ENCODE measurements around the gene CACNA1D.

The CACNA1D gene

DNA sequence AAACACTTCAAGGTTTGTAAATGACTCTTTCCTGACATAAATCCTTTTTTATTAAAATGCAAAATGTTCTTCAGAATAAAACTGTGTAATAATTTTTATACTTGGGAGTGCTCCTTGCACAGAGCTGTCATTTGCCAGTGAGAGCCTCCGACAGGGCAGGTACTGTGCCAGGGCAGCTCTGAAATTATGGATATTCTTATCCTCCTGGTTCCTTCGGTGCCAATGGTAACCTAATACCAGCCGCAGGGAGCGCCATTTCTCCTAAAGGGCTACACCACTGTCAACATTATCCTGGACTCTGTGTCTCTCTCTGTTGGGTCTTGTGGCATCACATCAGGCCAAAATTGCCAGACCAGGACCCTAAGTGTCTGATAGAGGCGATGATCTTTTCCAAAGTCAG is 318.8 kb downstream of the CACNA1D start:
- no peak for DNase-seq

DNA sequence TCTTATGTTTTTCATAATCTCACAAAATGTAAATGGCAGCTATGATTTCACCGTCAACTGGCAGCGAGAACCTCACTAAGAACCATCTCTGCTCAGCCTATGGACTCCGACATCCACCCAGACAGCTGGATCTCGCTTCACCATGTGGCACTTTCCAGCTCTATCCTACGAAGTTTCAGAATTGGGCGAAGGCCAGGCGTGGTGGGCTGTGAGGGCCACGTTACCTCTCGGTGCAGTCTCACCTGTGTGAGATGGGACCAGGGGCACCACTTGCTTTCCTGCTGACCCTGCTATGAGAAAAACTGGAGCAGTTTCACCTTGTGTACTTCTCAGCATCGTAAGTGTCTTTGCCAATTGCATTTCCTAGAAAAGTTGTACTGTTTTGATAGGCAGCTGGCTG is 319.5 kb downstream of the CACNA1D start:
- no peak for DNase-seq

DNA sequence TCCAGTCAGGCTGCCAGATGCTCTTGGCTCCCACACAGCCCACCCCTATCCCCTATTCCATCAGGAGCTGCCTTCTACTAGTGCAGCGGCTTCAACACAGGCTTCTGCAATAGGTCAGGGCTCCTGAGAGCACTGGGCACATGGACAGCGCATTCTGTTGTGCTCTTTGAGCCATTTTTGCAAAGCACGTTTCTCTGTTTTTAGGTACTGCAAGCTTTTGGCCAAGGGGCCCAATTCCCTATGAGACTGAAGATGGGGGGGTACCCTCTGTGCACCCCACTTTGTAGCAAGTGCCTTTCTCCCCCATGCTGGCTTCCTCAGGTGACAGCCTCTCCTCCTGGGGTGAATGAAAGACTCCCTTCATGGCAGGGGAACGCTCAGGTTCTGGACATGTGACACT is 320.7 kb downstream of the CACNA1D start:
- no peak for DNase-seq

DNA sequence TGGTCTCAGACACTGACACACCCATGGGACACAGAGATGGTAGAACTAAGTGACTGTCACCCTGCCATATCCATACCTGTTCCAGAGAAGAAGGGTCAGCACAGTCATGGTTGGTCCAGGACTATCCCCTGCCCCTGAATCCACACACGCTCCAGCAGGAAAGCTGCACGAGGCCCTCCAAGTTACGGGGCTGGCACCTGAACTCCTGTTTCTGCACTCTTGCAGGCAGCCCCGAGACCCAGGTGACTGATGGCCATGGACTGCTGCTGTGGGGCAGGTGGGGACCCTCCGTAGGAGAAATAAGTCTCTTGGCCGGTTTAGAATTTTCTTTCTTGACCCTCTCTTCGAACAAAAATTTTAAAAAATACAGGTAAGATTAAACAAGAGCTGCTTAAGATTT is 321.2 kb downstream of the CACNA1D start:
- DNase-seq = no peak

DNA sequence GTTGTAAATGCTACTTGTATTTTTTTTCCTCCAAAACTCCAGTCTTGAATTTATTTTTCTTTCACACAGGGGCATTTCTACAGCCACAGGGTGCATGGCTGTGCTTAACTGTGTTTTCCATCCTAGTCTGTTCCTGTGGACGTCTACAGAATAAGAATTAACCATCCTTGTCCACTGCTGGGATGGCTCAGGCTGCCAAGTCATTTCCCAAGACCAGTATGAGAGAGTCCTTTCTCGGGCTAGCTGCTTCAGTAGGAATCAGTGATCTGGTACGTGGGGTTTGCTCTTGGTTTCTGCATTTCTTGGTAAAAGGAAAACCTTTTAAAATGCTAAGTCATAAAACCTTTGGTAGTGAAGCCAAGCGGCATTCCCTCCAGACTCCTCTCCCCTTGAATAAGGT is 322.0 kb downstream of the CACNA1D start:
- DNase-seq = no peak

DNA sequence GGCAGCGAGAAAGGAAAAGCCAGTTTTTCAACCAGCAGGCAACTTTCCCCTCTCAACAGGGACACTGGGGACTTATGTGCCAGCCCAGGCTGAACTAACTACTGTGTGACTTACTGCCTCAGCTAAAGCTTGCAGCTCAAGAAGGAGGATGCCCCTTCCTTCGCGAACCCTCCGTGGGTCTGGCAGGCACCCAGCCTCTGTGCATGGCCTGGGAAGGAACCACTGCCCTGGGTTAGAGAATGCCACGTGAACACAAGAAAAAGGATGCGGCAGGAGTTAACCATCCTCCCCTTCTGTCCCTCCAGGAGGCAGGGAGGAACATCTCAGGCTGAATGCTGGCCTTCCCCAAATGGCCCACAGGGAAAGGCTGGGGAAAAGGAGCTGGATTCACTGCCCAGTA is 322.8 kb downstream of the CACNA1D start:
- DNase-seq = no peak

DNA sequence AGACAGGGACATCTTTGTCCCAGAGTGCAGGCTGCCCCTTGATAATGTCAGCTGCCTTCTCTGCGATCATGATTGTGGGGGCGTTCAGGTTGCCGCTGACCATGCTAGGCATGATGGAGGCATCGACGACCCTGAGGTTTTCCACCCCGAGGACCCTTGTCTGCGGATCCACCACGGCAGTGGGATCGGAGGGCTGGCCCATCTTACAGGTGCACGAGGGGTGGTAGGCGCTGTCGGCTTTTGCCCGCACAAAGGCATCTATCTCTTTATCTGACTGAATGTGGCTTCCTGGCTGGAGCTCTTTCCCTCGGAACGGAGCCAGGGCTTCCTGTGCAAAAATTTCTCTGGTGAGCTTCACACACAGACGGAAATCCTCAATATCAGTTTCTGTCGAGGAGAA is 323.4 kb downstream of the CACNA1D start:
- DNase-seq = no peak

DNA sequence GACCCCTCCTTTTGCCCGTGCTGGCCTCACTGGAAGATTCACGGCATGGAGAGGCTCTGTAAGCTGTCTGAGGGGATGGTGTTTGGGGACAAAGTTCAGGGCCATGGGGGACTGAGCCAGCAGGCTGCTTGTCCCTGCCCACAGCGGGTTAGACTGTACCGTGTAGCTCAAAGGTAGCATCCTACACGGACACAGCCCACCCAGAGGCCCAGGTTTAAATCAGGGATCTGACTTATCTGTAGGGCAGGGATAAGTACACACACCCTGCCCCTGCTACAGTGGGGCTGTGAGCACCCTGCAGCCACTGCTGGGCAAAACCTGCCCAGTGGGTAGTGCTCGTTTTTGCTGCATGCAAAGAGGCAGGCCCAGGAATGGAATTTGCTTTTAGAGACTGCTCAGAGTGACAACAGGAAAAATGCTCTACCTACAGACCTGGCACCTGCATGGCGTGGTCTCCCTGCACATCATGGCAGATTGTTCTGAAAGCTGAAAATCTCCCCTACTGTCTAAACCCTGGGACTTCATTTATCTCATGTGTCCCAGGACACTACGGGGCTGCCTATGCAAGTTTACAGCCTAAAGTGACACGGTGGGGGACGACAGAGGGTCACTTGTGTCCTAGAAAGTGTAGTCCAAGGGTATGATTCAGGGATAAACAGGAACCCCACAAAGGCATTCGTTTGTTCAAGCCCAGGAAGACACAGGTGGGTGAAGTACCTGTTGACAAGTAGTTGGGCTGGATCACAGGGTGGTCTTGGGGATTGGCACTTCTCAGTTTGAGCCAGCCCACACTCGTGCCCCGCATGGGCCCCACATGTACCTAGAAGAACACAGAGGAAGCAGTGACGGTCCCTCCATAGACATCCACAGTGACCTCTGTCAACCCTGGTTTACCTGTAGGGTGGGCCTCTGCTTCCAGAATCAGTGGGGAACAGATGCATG is 324.1 kb downstream of the CACNA1D start:
- no peak for DNase-seq

DNA sequence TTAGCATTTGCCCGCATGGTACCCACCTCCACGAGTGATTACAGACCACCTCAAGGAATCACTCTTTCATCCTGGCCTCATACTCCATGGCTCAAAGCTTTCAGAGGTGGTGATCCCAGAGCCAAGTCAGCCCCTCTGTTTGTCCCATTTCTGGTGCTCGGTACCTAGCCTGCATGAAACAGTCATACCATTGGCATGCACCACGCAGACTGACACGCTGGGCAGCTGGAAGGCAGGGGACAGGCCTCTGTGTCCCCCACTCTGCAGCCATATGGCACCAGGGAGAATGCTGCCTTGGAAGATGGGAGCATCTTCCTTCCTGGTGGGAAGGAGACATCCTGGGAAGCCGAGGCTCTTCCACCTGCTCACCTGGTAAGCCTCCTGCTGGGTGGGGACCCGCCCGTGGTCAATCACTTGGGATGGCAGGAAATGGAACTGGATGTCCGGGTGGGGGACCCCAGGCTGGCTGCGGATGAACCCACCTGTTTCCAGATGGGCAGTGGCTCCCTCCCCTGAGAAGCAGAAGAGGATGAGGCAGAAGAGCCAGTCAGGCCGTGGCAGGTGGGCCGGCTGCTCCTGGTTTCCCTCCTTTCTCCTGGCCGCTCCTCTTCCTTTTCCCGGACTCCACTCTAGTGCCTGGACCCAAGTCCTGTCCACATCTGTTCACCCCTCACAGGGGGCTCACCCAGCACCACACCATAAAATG is 324.9 kb downstream of the CACNA1D start:
- DNase-seq = no peak

DNA sequence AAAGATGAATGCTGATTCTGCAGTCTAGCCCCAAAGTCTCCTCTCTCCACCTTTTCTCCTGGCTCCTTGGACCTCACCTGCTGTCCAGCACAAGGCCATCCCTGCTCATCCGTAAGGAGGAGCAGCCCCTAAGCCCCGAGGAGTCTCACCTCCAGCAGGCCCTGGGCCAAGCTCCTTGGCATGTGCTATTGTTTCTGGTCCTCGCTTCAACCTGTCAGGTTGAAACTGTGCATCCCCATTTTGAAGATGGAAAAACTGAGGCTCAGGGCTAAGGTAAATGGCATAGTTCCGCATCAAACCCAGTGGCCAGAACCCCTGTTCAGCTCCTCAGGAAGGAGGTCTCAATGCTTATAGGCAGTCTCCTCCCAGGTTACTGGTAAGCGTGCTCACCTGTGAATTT is 325.7 kb downstream of the CACNA1D start:
- DNase-seq = no peak

DNA sequence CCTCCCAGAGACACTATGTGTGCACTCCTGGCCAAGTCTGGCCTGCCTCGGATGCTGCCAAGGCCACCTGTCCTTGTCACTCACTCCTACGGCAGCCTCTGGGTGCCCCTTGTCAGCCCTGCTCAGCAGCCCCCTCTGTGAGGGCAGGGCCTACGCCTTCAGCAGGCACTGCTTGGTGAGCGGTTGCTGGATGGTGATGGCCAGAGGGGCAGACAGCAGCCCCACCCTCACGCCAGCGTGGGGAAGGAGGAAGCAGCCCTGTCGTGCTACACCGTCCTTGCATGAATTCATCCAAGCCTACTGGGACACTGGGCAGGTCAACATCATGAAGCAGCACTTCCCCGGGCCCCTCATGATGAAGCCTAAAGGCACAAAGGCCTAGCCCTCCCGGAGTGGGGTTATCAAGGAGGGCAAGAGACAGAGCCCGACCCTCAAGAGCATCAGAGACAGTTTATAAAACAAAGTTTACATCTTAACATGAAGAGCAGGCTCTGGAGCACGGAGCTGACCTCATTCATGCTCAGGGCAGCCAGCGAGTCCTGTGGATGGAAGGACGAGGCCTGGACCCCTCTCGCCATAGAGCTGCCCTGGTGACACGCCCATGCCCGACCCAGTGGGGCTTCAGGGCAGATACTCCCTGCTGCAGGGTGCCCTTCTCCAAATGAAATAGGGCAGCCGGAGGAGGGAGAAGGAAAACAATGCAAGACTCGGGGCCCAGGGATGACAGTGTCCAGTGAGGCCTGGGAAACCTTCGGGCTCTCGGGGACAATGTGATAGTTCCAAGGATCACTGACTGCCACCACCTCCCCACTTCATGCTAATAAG is 326.6 kb downstream of the CACNA1D start:
- DNase-seq = no peak

DNA sequence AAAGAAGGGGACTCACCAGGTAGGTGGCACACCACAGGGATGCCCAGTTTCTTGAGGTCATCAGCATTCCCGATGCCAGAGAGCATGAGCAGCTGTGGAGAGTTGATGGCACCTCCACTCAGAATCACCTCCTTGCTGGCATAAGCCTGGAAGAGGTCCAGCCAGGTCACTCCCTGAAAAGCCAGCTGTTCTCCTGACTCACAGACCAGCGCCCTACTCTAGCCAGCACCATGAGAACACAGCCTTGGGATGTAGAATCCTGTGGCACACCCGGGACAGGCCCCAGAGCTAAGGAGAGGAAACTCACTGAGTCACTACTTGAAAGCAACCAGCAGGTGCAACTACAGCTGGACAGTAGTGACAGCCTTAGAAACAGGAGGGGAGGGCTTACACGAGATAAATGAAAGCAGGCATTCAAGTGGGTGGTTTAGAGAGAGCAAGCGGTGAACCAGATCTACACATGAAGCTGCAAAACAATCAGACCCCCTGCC is 327.3 kb downstream of the CACNA1D start:
- no peak for DNase-seq

DNA sequence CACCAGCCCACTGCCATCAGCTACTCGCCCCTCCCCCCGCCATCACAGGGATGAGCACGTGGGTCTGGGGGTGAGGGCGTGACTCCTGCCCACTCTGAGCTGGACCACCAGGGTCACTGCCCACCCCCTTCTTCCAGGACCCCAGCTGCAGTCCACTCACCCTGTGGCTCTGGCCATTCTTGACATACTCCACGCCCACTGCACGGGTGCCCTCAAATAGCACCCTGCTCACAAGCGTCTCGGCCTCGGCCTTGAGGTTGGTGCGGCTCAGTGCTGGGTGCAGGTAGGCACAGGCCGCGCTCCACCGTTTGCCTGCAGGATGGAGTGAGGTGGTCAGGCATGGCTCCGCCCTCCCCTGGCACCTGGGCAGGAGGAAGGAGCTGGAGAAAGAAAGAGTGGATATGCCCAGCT is 327.9 kb downstream of the CACNA1D start:
- DNase-seq = no peak

DNA sequence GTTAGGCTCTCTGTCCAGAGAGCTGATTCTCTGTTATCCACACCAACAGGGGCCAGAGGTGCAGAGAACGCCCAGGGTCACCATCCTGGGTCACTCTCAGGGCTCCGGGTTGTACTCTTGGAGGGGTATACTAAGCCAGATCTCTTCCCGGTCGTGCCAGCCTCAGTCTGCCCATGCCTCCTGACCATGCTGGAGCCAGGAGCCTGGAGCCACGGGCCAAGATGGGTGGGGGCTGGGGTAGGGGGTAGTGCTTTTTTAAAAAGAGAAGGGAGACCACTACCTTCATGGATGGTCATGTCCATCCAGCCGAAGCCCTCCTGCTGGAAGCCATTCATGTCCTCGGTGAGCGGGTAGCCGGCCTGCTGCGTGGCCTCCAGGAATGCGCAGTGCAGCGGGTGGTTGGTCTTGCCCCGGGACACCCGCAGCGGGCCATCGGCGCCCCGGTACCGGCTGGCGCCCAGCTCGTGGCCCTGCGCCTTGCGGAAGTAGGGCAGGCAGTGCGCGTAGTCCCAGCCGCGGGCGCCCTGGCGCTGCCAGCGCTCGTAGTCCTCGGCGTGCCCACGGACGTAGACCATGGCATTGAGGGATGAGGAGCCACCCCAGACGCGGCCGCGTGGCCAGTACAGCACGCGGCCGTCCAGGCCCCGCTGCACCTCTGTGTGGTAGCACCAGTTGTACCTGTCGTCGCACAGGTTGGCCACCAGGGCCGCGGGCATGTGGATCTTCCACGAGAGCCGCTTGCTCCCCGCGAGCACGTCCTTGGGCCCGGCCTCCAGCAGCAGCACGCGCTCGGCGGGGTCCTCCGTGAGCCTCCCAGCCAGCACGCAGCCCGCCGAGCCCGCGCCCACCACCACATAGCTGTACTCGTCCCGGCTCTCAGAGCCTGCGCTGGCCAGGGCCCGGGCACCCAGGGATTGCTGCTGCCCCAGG is 328.9 kb downstream of the CACNA1D start:
- no peak for DNase-seq

DNA sequence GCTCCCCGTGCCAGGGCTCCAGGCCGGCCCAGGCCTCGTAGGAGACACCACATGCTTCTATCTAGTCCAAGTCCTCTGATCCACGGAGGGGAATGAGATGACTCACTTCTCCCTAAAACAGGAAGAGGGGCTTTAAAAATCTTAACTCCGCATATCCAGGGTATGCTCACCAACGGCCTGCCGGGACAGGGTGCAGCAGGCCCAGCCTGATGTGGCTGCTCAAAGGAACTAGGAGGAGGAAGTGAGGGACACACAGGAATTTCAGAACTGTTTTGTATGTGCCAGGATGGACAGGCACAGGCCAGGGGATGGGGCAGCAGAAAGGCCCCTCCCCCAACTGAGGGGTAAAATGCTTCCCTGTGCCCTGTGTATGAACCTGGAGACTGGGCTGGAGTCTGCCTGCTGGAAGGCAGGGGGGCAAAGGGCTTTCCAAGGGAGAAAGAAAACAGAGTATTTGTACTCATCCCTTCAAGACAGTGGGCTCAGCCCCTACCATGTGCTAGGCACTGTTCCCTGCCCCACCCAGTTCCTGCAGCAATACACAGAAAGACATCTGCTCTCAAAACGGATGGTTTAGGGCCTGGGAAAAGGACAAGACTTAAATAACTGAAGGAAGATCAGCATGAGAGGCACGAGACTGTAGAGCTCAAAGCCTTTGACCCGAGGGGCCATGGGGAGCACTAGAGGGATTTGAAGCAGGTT is 329.7 kb downstream of the CACNA1D start:
- no peak for DNase-seq

DNA sequence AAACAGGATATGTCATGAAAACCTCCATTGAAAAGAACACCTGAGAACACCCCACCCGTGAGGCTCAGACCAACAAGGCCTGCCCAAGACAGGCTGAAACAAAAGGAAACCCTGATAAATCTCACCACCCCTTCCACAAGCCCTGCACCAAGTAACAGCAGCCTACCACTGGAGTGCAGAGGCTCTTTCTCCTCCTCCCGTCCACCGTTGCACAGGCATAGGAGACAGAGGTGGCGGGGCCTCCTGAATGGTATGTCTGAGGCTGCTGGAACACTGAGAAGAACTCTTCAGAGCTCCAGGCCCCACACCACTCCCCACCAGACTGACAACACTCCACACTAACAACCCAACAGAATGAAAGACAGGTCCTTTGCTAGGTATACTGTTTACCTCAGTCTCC is 330.4 kb downstream of the CACNA1D start:
- no peak for DNase-seq

DNA sequence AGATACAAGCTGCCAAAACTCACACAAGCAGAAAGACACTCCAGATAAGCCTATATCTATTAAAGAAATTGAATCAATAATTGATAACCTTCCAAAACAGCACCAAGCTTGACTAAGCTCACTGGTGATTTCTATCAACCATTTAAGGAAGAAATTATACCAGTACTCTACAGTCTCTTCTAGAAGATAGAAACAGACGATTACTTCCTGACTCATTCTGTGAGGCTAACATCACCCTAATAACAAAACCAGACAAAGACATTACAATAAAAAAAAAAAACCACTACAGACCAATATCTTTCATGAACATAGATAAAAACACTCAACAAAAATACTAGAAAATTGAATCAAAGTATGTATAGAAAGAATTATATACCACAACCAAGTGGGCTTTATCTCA is 331.6 kb downstream of the CACNA1D start:
- DNase-seq = no peak

DNA sequence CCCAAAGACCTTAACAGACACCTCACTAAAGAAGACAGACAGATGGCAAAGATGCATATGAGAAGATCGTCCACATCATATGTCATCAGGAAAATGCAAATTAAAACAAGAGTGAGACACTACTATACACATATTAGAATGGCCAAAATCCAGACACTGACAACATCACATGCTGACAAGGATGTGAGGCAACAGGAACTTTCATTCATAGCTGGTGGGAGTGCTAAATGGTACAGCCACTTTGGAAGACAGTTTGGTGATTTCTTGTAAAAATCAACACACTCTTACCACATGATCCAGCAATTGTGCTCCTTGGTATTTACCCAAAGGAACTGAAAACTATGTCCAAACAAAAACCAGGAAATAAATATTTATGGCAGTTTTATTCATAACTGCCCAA is 334.2 kb downstream of the CACNA1D start:
- no peak for DNase-seq

DNA sequence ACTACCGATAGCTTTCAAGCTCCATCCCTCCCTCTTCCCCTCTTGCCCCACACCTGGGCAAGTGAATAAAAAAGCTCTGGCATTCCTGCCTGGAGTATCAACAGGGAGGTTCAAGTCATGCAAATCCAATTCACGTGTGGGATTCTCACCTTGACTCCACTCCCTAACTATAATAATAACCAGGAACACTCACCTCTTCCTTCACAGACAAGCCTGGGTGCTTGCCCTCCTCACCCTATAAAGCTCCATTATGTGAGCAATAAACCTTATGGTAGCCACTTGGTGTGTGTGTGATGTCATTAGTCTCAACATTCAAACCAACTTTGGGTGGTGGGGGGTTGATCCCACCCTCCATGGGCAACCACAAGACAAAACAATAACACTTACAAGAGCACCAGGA is 335.2 kb downstream of the CACNA1D start:
- no peak for DNase-seq

DNA sequence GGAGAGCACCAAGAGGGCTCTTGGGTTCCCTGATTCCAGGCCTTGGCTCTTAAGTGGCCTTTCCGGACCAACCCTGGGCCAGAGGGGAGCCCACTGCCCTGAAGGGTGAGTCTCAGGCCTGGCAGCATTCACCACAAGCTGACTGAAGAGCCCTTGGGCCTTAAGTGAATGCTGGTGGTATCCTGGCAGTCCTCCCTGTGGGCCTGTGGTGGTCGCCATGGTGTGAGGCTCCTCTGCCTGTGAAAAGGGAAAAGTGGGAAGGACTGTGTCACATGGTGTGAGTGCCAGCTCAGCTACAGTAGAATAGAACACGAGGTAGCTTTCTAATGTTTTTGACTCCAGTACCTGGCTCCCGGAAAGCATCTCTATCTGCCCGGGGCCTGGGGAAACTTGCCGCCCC is 336.5 kb downstream of the CACNA1D start:
- no peak for DNase-seq

DNA sequence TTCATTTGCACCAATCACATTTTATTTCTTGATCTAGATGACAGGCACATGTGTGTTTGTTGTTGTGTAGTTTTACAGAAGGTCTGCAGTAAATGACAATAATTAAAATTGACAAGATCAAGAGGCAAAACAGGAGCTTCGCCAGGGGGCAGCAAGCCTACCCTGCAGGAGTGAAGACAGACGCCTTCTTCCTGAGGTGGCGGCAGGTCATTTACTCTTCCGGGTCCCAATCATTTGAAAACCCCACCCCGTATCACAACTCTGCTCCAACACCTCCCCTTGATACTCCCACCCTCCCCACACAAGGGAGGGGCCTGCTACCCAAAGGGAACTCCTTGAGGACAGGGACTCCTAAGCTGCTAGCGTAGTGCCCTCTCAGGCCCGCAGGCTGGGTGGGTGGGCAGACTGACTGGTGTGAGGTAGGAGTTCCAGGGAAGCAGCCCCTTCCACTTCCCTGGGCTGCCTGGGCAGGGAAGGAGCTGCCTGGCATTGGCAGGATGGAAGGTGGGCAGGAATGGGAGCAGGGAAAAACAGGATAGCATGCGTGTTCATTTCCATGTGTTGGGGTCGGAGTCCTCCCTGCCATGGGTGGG is 338.7 kb downstream of the CACNA1D start:
- no peak for DNase-seq

Measured in hematopoietic multipotent progenitor cell treated with erythropoietin and hydrocortisone succinate and interleukin-3 and kit ligand, for 6 days (in vitro differentiated cells).